Endothelial cell of umbilical vein (primary cell): Measurements from ENCODE around the gene SLCO2A1. TPM values are rescaled to one million over a fixed set of nuclear protein-coding genes. Genes with fewer than 3 reads are reported as not detected.

ENCODE experiments used
- BruUV-seq: library from RNA; stranded (reverse); fragments of 400-500 nt; replicated peaks from 2 replicates; lab custom pipeline; 2021; lab: Mats Ljungman, UMichigan
- CTCF ChIA-PET: fragments of 300-600, 350-600 bp; sonication (Branson Sonifier 250); formaldehyde crosslinking; loops from one replicate; lab custom pipeline; 2021; ENCODE audit warnings: antibody characterized with exemption, inconsistent platforms; lab: Charles Lee
- POLR2A ChIA-PET: fragments of 300-600, 350-600 bp; sonication (Branson Sonifier 250); formaldehyde crosslinking; loops from one replicate; lab custom pipeline; 2021; ENCODE audit warnings: antibody characterized with exemption, inconsistent platforms; lab: Charles Lee
- DNase-seq: peaks from one replicate; pipeline ENCODE4 v3.0.0-alpha.2; 2011; ENCODE audit warnings: low read depth, low spot score
- FAIRE-seq: peaks from 2 replicates; lab custom pipeline; 2011; peaks lifted over from hg19 to GRCh38; lab: Jason Lieb, UNC
- H2AFZ ChIP-seq: 2 replicates; pipeline ENCODE4 v1.6.0; 2012; ENCODE audit warnings: low read depth, low read length, control low read depth, inconsistent platforms
- H3K27ac ChIP-seq: 2 replicates; pipeline ENCODE4 v1.5.1; 2011; ENCODE audit warnings: low read depth, mild to moderate bottlenecking, control low read depth, low read length, moderate library complexity; ENCODE audit not compliant: insufficient read depth
- H3K27me3 ChIP-seq, 2 experiments: 2 replicates each; pipeline versions ENCODE4 v1.6.0 to v1.6.1; 2011; ENCODE audit warnings: low read length in 2 of 2, mixed read lengths in 1 of 2; ENCODE audit not compliant: control insufficient read depth in 2 of 2, insufficient read depth in 2 of 2
- H3K36me3 ChIP-seq, 2 experiments: 2 replicates in 1 of 2; 3 replicates in 1 of 2; pipeline ENCODE4 v1.5.1; 2011; ENCODE audit warnings: low read length in 2 of 2, mild to moderate bottlenecking in 1 of 2, moderate library complexity in 1 of 2; ENCODE audit not compliant: control insufficient read depth in 2 of 2, insufficient read depth in 2 of 2; ENCODE audit errors: extremely low read depth in 1 of 2
- H3K4me1 ChIP-seq: 3 replicates; pipeline ENCODE4 v1.5.1; 2011; ENCODE audit warnings: mild to moderate bottlenecking, low read length; ENCODE audit not compliant: control insufficient read depth, insufficient read depth; ENCODE audit errors: extremely low read depth
- H3K4me2 ChIP-seq: 2 replicates; pipeline ENCODE4 v1.6.1; 2011; ENCODE audit warnings: low read length, control low read depth, mixed read lengths; ENCODE audit not compliant: insufficient read depth
- H3K4me3 ChIP-seq, 3 experiments: fragments of 200-600 bp in 1 of 3; sonication (generic), shearing (Covaris generic) in 1 of 3; replicated peaks in 1 of 3; 2 replicates each; pipeline ENCODE4 v1.5.1; 2011 to 2016; ENCODE audit warnings: control low read depth in 3 of 3, low read length in 3 of 3, mild to moderate bottlenecking in 2 of 3, inconsistent platforms in 1 of 3, low read depth in 1 of 3, moderate library complexity in 1 of 3; ENCODE audit not compliant: insufficient read depth in 1 of 3
- H3K79me2 ChIP-seq: 2 replicates; pipeline ENCODE4 v1.6.0; 2012; ENCODE audit warnings: low read length, inconsistent platforms; ENCODE audit not compliant: control insufficient read depth, insufficient read depth
- H3K9ac ChIP-seq: replicated peaks from 2 replicates; pipeline ENCODE3; 2011; ENCODE audit warnings: low read length, control low read depth; ENCODE audit not compliant: insufficient read depth; ENCODE audit errors: extremely low read depth
- H3K9me1 ChIP-seq: replicated peaks from 3 replicates; pipeline ENCODE4 v1.6.0; 2011; ENCODE audit warnings: mild to moderate bottlenecking, low read length; ENCODE audit not compliant: control insufficient read depth, insufficient read depth; ENCODE audit errors: extremely low read depth
- H3K9me3 ChIP-seq: replicated peaks from 2 replicates; pipeline ENCODE4 v1.5.1; 2012; ENCODE audit warnings: low read length, inconsistent platforms; ENCODE audit not compliant: control insufficient read depth, insufficient read depth
- H4K20me1 ChIP-seq: replicated peaks from 2 replicates; pipeline ENCODE3; 2011; ENCODE audit warnings: mild to moderate bottlenecking, low read length; ENCODE audit not compliant: control insufficient read depth, insufficient read depth; ENCODE audit errors: extremely low read depth
- EZH2 ChIP-seq: IDR thresholded peaks from 2 replicates; pipeline ENCODE4 v1.6.1; 2012; ENCODE audit warnings: borderline replicate concordance, low read depth, mild to moderate bottlenecking, moderate library complexity, low read length, inconsistent platforms; ENCODE audit not compliant: severe bottlenecking
- FOS ChIP-seq: IDR thresholded peaks from 2 replicates; pipeline ENCODE4 v1.6.1; 2011; ENCODE audit warnings: mild to moderate bottlenecking, low read length, moderate library complexity, borderline replicate concordance; ENCODE audit not compliant: insufficient read depth
- GATA2 ChIP-seq: IDR thresholded peaks from 2 replicates; pipeline ENCODE4 v1.7.0; 2011; ENCODE audit warnings: low read depth, mild to moderate bottlenecking, moderate library complexity, mixed read lengths, low read length; ENCODE audit not compliant: insufficient read length, insufficient read depth
- JUN ChIP-seq: IDR thresholded peaks from 2 replicates; pipeline ENCODE4 v1.6.1; 2011; ENCODE audit warnings: borderline replicate concordance, low read depth; ENCODE audit not compliant: insufficient read length, insufficient read depth
- MAX ChIP-seq: IDR thresholded peaks from 2 replicates; pipeline ENCODE4 v1.6.1; 2011; ENCODE audit not compliant: insufficient read depth, insufficient read length
- MYC ChIP-seq: IDR thresholded peaks from one replicate; pipeline ENCODE4 v1.6.1; 2011; ENCODE audit warnings: mild to moderate bottlenecking, low read depth, low read length
- POLR2A ChIP-seq: IDR thresholded peaks from 2 replicates; pipeline ENCODE4 v1.6.1; 2012; ENCODE audit warnings: low read depth, mild to moderate bottlenecking, control low read depth, low read length
- POLR2AphosphoS5 ChIP-seq: IDR thresholded peaks from 2 replicates; pipeline ENCODE4 v1.6.1; 2012; ENCODE audit warnings: low read depth, mild to moderate bottlenecking, control low read depth, low read length, moderate library complexity; ENCODE audit not compliant: insufficient read depth
- dilution Hi-C: fragments of 300-500 bp; cut with MboI; formaldehyde crosslinking; loops from one replicate; pipeline ENCODE4 v1.15.0; 2019; ENCODE audit warnings: low sequenced_read_pairs; ENCODE audit not compliant: extremely low pct_ligation_motif_present
- intact Hi-C: fragments of 100-400 bp; cut with micrococcal nuclease; formaldehyde crosslinking; loops from one replicate; pipeline ENCODE4 v1.10.0; 2022
- polyA plus RNA-seq, 4 experiments: library from polyadenylated mRNA; depleted of rRNA in 3 of 4; stranded (reverse) in 3 of 4; unstranded in 1 of 4; fragments of >200 nt; gene quantifications; 2 replicates each; pipeline versions ENCODE4 v1.2.1 to v1.2.3, GENCODE V29; 2011 to 2012; ENCODE audit warnings: missing spikeins in 1 of 4
- total RNA-seq: library from RNA; stranded (reverse); gene quantifications from 2 replicates; pipeline ENCODE4 v1.2.3, GENCODE V29; 2021
- TF ChIP-seq, protein P1 (sequence below), 2 donors: IDR thresholded peaks; 1 replicate in 1 of 2; 2 replicates in 1 of 2; pipeline ENCODE4 v1.5.1; 2011; ENCODE audit warnings: low read length in 2 of 2, mild to moderate bottlenecking in 2 of 2, moderate library complexity in 2 of 2, control low read depth in 1 of 2, inconsistent platforms in 1 of 2, low read depth in 1 of 2; ENCODE audit not compliant: insufficient read depth in 1 of 2; ENCODE audit errors: extremely low read depth in 1 of 2

Gene SLCO2A1
- total and polyA plus RNA-seq, 2 donors (not counting 3 experiments of a cell fraction or from before 2014, with no cell fraction given), result 1.4 to 11.9 TPM

DNA sequence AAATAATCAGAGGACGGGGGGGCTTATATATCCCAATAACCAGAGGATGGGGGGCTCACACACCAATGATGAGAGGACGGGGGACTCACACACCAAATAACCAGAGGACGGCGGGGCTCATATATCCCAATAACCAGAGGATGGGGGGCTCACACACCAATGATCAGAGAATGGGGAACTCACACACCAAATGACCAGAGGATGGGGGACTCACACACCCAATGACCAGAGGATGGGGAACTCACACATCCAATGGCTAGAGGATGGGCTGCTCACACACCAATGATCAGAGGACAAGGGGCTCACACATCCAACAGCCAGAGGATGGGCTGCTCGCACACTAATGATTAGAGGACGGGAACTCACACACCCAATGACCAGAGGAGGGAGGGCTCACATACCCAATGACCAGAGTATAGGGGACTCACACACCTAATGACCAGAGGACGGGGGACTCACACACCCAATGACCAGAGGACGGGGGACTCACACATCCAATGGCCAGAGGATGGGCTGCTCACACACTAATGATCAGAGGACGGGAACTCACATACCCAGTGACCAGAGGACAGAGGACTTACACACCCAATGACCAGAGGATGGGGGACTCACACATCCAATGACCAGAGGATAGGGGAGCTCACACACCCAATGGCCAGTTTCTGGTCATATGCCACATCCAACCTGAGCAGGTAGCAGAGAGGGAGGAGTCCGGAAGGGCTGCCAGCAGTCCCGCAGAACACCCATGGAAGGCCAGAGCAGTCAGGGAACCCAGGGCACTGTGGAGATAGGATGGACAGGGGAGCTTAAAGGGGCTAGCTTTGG, 144.6 kb downstream of the SLCO2A1 start:
- H3K4me1 ChIP-seq, result no peaks in the 10 kb centered on the region
- CTCF ChIA-PET, result interaction anchor here (1.2 kb wide), 2 partner anchors 9 to 10 kb away, joined by 3 to 5 read pairs; no protein-coding TSS in a partner anchor
- H2AFZ ChIP-seq, result no peak overlapping the region
- peaks cover 0 to 4% of the 10 kb centered on the region in 2 experiments for H3K27me3 ChIP-seq
- intact Hi-C loops (no loop called here), dilution Hi-C loops (no loop called here)
- BruUV-seq, result no TSS peak
- H3K36me3 ChIP-seq, result no peaks in the 10 kb centered on the region
- H3K79me2 ChIP-seq, result no peaks in the 10 kb centered on the region
- H3K9me3 ChIP-seq, result no peaks in the 10 kb centered on the region
- no peak for TF ChIP-seq POLR2A
- no peaks in the 10 kb centered on the region for H3K9me1 ChIP-seq
- H3K27ac ChIP-seq, result no peak overlapping the region
- no peak overlapping the region for H3K4me3 ChIP-seq
- POLR2A ChIA-PET, result no interaction called here
- no peak overlapping the region for H3K4me2 ChIP-seq
- DNase-seq (no peak), FAIRE-seq (no peak)
- no peaks in the 10 kb centered on the region for H4K20me1 ChIP-seq
- no peak overlapping the region for H3K9ac ChIP-seq

GRCh38 chr3:133884054-133884886, 145.5 kb downstream of the SLCO2A1 start:
- ChIA-PET CTCF (interaction anchor here (1.2 kb wide), 1 partner anchor 10 kb away, joined by 5 read pairs; no protein-coding TSS in a partner anchor), POLR2A (no interaction called here)
- H3K79me2 ChIP-seq, result no peaks in the 10 kb centered on the region
- H2AFZ ChIP-seq, result no peak overlapping the region
- TF ChIP-seq GATA2, result no peak
- no peak for TF ChIP-seq MAX
- TF ChIP-seq, protein P1, sequence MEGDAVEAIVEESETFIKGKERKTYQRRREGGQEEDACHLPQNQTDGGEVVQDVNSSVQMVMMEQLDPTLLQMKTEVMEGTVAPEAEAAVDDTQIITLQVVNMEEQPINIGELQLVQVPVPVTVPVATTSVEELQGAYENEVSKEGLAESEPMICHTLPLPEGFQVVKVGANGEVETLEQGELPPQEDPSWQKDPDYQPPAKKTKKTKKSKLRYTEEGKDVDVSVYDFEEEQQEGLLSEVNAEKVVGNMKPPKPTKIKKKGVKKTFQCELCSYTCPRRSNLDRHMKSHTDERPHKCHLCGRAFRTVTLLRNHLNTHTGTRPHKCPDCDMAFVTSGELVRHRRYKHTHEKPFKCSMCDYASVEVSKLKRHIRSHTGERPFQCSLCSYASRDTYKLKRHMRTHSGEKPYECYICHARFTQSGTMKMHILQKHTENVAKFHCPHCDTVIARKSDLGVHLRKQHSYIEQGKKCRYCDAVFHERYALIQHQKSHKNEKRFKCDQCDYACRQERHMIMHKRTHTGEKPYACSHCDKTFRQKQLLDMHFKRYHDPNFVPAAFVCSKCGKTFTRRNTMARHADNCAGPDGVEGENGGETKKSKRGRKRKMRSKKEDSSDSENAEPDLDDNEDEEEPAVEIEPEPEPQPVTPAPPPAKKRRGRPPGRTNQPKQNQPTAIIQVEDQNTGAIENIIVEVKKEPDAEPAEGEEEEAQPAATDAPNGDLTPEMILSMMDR (IDR thresholded peaks at IDR 0.05; ENCODE audit: extremely low read depth in 1 of 2, insufficient read depth in 1 of 2, low read depth in 1 of 2, low read length in 2 of 2), result no peak
- TF ChIP-seq MYC, result no peak
- TF ChIP-seq JUN, result no peak
- no peak for TF ChIP-seq POLR2A
- TF ChIP-seq POLR2AphosphoS5, result no peak
- no peak for TF ChIP-seq FOS
- no peak for TF ChIP-seq EZH2
- no peaks in the 10 kb centered on the region for H3K9me3 ChIP-seq
- no peaks in the 10 kb centered on the region for H4K20me1 ChIP-seq
- FAIRE-seq (no peak), DNase-seq (no peak)
- H3K36me3 ChIP-seq, result no peaks in the 10 kb centered on the region
- dilution Hi-C loops, result no loop called here
- H3K4me2 ChIP-seq, result no peak overlapping the region
- no peaks in the 10 kb centered on the region for H3K4me1 ChIP-seq
- BruUV-seq, result no TSS peak
- no peaks in the 10 kb centered on the region for H3K9me1 ChIP-seq
- H3K9ac ChIP-seq, result no peak overlapping the region
- intact Hi-C loops, result no loop called here
- peaks cover 0 to 4% of the 10 kb centered on the region in 2 experiments for H3K27me3 ChIP-seq
- no peak overlapping the region for H3K27ac ChIP-seq
- H3K4me3 ChIP-seq, result no peak overlapping the region
